Measurements from ENCODE around the gene TIMM10B. TPM values are rescaled to one million over a fixed set of nuclear protein-coding genes. Genes with fewer than 3 reads are reported as not detected.

The TIMM10B gene
- total and polyA plus RNA-seq, 9 of the 15 experiments (the other 6 are each of a cell fraction or from before 2014, with no cell fraction given): 43.2 to 163 (median 57.0) TPM

- TF ChIP-seq AFF4 (CRISPR knock-in tag; IDR thresholded peaks at IDR 0.05) (no peak), KLF16 (IDR thresholded peaks at IDR 0.05) (0 out of 2 replicates have a peak, but pooled peaks have one; percentile 29), TCF3 (CRISPR knock-in tag; IDR thresholded peaks at IDR 0.05) (no peak), SIN3A (IDR thresholded peaks at IDR 0.05; ENCODE audit: borderline replicate concordance in 2 of 2, control insufficient read depth in 1 of 2, low read depth in 2 of 2, low read length in 2 of 2) (no peak), HOMEZ (CRISPR knock-in tag; IDR thresholded peaks at IDR 0.05) (no peak), NFE2L1 (tag; IDR thresholded peaks at IDR 0.05; ENCODE audit: borderline replicate concordance, low read depth) (no peak), KAT2B (IDR thresholded peaks at IDR 0.05; ENCODE audit: low read depth, low read length) (no peak), LCOR (CRISPR knock-in tag; IDR thresholded peaks at IDR 0.05) (no peak), CEBPZ (IDR thresholded peaks at IDR 0.05; ENCODE audit: borderline replicate concordance, low read depth, low read length) (no peak), SMC3 (conservative IDR thresholded peaks at IDR 0.05; ENCODE audit: insufficient read depth, low read depth, low read length) (peak; percentile 72), NUFIP1 (IDR thresholded peaks at IDR 0.05; ENCODE audit: partially characterized antibody) (no peak), GTF2A2 (tag; IDR thresholded peaks at IDR 0.05) (no peak), RAD51 (IDR thresholded peaks at IDR 0.05; ENCODE audit: borderline replicate concordance, low read depth) (no peak), E2F3 (CRISPR knock-in tag; IDR thresholded peaks at IDR 0.05) (no peak)
- TF ChIP-seq, protein P1, sequence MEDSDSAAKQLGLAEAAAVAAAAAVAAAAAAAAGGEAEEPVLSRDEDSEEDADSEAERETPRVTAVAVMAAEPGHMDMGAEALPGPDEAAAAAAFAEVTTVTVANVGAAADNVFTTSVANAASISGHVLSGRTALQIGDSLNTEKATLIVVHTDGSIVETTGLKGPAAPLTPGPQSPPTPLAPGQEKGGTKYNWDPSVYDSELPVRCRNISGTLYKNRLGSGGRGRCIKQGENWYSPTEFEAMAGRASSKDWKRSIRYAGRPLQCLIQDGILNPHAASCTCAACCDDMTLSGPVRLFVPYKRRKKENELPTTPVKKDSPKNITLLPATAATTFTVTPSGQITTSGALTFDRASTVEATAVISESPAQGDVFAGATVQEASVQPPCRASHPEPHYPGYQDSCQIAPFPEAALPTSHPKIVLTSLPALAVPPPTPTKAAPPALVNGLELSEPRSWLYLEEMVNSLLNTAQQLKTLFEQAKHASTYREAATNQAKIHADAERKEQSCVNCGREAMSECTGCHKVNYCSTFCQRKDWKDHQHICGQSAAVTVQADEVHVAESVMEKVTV (CRISPR knock-in tag; IDR thresholded peaks at IDR 0.05): peak; percentile 31; the same call in 1 of the 2 replicates
These were observed 37.9 kb upstream of the TIMM10B start (continued) for GRCh38 chr11:6443269-6444003.
